Mesendoderm (in vitro differentiated cells): Measurements from ENCODE around the gene LRRC4C.

Experiments
- DNase-seq: peaks from one replicate; pipeline ENCODE4 v3.0.0; 2013
- H2AK5ac ChIP-seq: 2 replicates; pipeline ENCODE4 v1.6.1; 2013; ENCODE audit warnings: low read length, inconsistent platforms
- H2BK120ac ChIP-seq: 2 replicates; pipeline ENCODE4 v1.6.1; 2013; ENCODE audit warnings: low read depth, mild to moderate bottlenecking, low read length, moderate library complexity, mixed read lengths
- H2BK15ac ChIP-seq: replicated peaks from 2 replicates; pipeline ENCODE4 v1.6.1; 2013; ENCODE audit warnings: low read depth, mild to moderate bottlenecking, moderate library complexity
- H2BK5ac ChIP-seq: 2 replicates; pipeline ENCODE4 v1.6.1; 2013; ENCODE audit warnings: low read length, inconsistent platforms
- H3K18ac ChIP-seq: 2 replicates; pipeline ENCODE4 v1.6.1; 2013; ENCODE audit warnings: mild to moderate bottlenecking, low read length, mixed read lengths
- H3K23ac ChIP-seq: one replicate; pipeline ENCODE4 v1.6.1; 2013; ENCODE audit warnings: low read length
- H3K27ac ChIP-seq: 2 replicates; pipeline ENCODE4 v1.5.1; 2013; ENCODE audit warnings: low read depth, mild to moderate bottlenecking, inconsistent platforms, low read length, moderate library complexity
- H3K27me3 ChIP-seq: 2 replicates; pipeline ENCODE4 v1.6.1; 2013; ENCODE audit warnings: low read length, control low read depth, mild to moderate bottlenecking, inconsistent platforms; ENCODE audit not compliant: insufficient read depth, poor library complexity
- H3K36me3 ChIP-seq: 2 replicates; pipeline ENCODE4 v1.6.1; 2013; ENCODE audit warnings: low read length, inconsistent platforms; ENCODE audit not compliant: control insufficient read depth, insufficient read depth
- H3K4ac ChIP-seq: one replicate; pipeline ENCODE4 v1.6.1; 2013; ENCODE audit warnings: low read depth, mild to moderate bottlenecking, low read length, moderate library complexity
- H3K4me1 ChIP-seq: 2 replicates; pipeline ENCODE4 v1.6.1; 2013; ENCODE audit warnings: low read depth, low read length, inconsistent platforms; ENCODE audit not compliant: control insufficient read depth
- H3K4me2 ChIP-seq: 2 replicates; pipeline ENCODE4 v1.6.1; 2013; ENCODE audit warnings: low read length
- H3K4me3 ChIP-seq: 2 replicates; pipeline ENCODE4 v1.5.1; 2013; ENCODE audit warnings: mild to moderate bottlenecking, low read length
- H3K56ac ChIP-seq: one replicate; pipeline ENCODE4 v1.6.1; 2013; ENCODE audit warnings: low read length
- H3K79me1 ChIP-seq: 2 replicates; pipeline ENCODE4 v1.6.1; 2013; ENCODE audit warnings: low read length, inconsistent platforms
- H3K79me2 ChIP-seq: 2 replicates; pipeline ENCODE4 v1.6.1; 2013; ENCODE audit warnings: mild to moderate bottlenecking, low read length; ENCODE audit not compliant: control insufficient read depth, insufficient read depth
- H3K9ac ChIP-seq: 2 replicates; pipeline ENCODE4 v1.6.1; 2013; ENCODE audit warnings: low read length, inconsistent platforms
- H4K5ac ChIP-seq: one replicate; pipeline ENCODE4 v1.6.1; 2013; ENCODE audit warnings: low read length
- H4K8ac ChIP-seq: one replicate; pipeline ENCODE4 v1.6.1; 2013; ENCODE audit warnings: low read depth, mild to moderate bottlenecking, control low read depth, low read length, moderate library complexity
- WGBS: extraction: QIAGEN DNeasy Blood & Tissue Kit; methylation state at CpG from one replicate; pipeline ENCODE4 v1.1.7; 2013; ENCODE audit warnings: low lambda C conversion rate, missing lambda C conversion rate; ENCODE audit not compliant: insufficient coverage; ENCODE audit errors: extremely low coverage; 5-methylcytosine and 5-hydroxymethylcytosine counted together

Gene LRRC4C

GRCh38 chr11:41458154-41458553 lies 1.3 kb downstream of the LRRC4C start:
- Histone ChIP-seq H3K79me2 (no peaks in the 10 kb centered on the region), H3K4me1 (peaks cover 3% of the 10 kb centered on the region), H3K79me1 (no peaks in the 10 kb centered on the region), H3K56ac (no peak overlapping the region), H4K5ac (no peak overlapping the region), H3K4me3 (no peak overlapping the region), H3K18ac (no peak overlapping the region), H3K4ac (no peak overlapping the region), H3K23ac (no peak overlapping the region), H3K27ac (no peak overlapping the region), H2AK5ac (no peak overlapping the region), H3K4me2 (no peak overlapping the region), H3K27me3 (no peaks in the 10 kb centered on the region), H3K36me3 (no peaks in the 10 kb centered on the region), H2BK5ac (no peak overlapping the region), H2BK15ac (no peak overlapping the region), H2BK120ac (no peak overlapping the region), H3K9ac (no peak overlapping the region), H4K8ac (no peak overlapping the region)
- WGBS: no CpG with 5 or more reads among the region's 4 CpGs
- DNase-seq: no peak

DNA sequence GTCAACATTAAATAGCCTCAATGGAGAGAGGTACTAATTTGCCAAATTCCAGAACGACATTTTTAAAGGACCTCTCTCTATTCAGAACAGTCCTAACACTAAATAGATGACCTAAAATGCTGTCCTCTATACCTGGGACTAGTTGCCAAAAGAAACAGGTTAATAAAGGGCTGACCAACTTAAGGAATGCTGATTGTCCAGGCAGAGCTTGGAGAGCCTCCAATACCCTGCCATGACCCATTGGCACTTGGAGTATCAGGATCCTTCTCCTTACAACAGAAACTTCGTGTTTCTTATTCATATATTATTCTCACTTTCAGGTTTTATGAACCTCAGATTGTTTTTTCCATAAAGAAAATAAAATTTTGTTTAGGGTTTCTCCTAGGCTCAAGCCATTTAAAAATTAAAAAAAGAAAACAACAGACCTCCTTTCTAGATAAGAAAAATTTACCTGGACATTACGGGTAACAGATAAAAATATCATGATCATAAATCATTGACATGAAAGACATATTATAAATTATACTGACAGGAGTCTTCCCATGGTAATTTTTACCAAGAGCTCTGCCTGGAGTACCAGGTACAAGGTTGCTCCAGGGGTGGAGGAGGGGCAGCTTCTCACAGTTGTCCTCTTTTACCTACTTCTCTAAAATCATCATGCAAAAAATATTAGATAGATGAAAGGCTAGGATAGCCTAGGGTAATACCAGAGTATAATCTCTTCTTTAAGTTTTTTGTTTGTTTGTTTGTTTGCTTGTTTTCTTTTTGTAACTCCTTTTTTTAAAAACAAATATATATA lies 2.0 kb downstream of the LRRC4C start:
- H3K36me3 ChIP-seq: no peaks in the 10 kb centered on the region
- no peak overlapping the region for H2AK5ac ChIP-seq
- no peak for DNase-seq
- no peak overlapping the region for H3K4me3 ChIP-seq
- no peak overlapping the region for H3K56ac ChIP-seq
- H2BK120ac ChIP-seq: no peak overlapping the region
- no peaks in the 10 kb centered on the region for H3K79me1 ChIP-seq
- H2BK5ac ChIP-seq: no peak overlapping the region
- H3K23ac ChIP-seq: no peak overlapping the region
- H3K4ac ChIP-seq: no peak overlapping the region
- no peak overlapping the region for H2BK15ac ChIP-seq
- no peaks in the 10 kb centered on the region for H3K79me2 ChIP-seq
- no peak overlapping the region for H3K18ac ChIP-seq
- no peaks in the 10 kb centered on the region for H3K27me3 ChIP-seq
- H4K5ac ChIP-seq: no peak overlapping the region
- H3K27ac ChIP-seq: no peak overlapping the region
- H4K8ac ChIP-seq: no peak overlapping the region
- H3K4me2 ChIP-seq: no peak overlapping the region
- WGBS: no CpG with 5 or more reads among the region's 3 CpGs
- H3K4me1 ChIP-seq: peaks cover 3% of the 10 kb centered on the region
- H3K9ac ChIP-seq: no peak overlapping the region

DNA sequence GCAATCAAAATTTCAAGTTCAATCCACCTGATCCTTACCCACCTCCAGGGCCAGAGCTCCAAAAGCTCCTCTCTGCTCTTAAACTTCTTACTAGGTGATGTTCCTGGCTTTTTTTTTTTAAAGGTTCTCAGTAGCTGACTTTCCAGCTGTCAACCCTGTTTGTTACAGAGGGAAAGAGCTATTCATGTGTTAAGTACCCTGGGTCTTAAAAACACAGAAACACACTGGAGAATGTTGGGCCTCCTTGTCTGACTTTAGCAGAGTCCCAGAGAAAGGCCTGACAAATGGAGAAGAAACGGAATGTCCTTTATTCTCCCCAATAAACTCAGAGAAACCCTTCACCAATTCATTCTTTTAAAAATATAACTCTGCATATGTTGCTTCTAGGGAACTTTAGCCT lies 3.2 kb downstream of the LRRC4C start:
- Histone ChIP-seq H3K4ac (no peak overlapping the region), H3K9ac (no peak overlapping the region), H4K8ac (no peak overlapping the region), H3K4me2 (no peak overlapping the region), H3K4me3 (no peak overlapping the region), H3K36me3 (no peaks in the 10 kb centered on the region), H2AK5ac (no peak overlapping the region), H3K79me1 (no peaks in the 10 kb centered on the region), H3K4me1 (peaks cover 3% of the 10 kb centered on the region), H3K23ac (no peak overlapping the region), H3K27me3 (no peaks in the 10 kb centered on the region), H3K56ac (no peak overlapping the region), H3K18ac (no peak overlapping the region), H2BK120ac (no peak overlapping the region), H2BK5ac (no peak overlapping the region), H2BK15ac (no peak overlapping the region), H4K5ac (no peak overlapping the region), H3K27ac (no peak overlapping the region), H3K79me2 (no peaks in the 10 kb centered on the region)
- DNase-seq: peak; percentile 26
- WGBS: no CpG with 5 or more reads among the region's 1 CpG

GRCh38 chr11:41451011-41451410 lies 8.4 kb downstream of the LRRC4C start:
- no peak overlapping the region for H3K56ac ChIP-seq
- no peak overlapping the region for H3K18ac ChIP-seq
- no peaks in the 10 kb centered on the region for H3K79me2 ChIP-seq
- peaks cover 2% of the 10 kb centered on the region for H3K4me1 ChIP-seq
- no peak overlapping the region for H4K8ac ChIP-seq
- H3K27ac ChIP-seq: no peak overlapping the region
- no peak overlapping the region for H3K4me2 ChIP-seq
- no peak overlapping the region for H2BK5ac ChIP-seq
- no peak overlapping the region for H2BK15ac ChIP-seq
- no peaks in the 10 kb centered on the region for H3K36me3 ChIP-seq
- no peak for DNase-seq
- H3K4me3 ChIP-seq: no peak overlapping the region
- H2BK120ac ChIP-seq: no peak overlapping the region
- no CpG with 5 or more reads among the region's 3 CpGs for WGBS
- H3K9ac ChIP-seq: no peak overlapping the region
- no peak overlapping the region for H3K23ac ChIP-seq
- no peaks in the 10 kb centered on the region for H3K27me3 ChIP-seq
- H3K79me1 ChIP-seq: no peaks in the 10 kb centered on the region
- no peak overlapping the region for H4K5ac ChIP-seq
- no peak overlapping the region for H2AK5ac ChIP-seq
- no peak overlapping the region for H3K4ac ChIP-seq

DNA sequence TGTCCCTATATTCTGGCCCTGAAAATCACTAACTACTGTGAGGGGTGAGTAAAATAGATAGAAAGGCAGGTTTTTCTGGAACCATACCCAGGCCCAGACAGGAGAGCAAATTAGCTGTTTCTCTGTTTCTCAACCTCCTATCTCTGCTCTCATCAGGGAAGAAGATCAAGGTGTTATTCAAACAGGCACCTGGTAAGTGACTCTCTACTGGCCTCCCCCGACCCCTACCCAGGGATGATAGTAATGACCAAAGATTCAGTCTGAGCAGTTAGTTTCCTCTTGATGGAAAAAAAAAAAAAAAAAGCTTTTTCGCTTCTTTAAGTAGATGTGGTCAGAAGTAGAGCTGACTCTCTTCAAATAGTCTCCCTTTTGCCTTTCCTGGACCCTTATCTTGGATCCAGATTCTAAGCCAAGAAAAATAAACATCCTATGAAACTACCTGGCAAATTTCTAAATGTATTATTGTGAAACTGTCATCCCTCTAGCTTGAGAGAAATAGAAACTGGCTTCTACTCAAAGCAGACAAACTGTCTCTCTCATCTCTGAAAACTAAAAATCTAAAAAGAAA lies 9.9 kb downstream of the LRRC4C start:
- H3K9ac ChIP-seq: no peak overlapping the region
- no peak overlapping the region for H3K4me3 ChIP-seq

GRCh38 chr11:41446566-41446965 lies 12.9 kb downstream of the LRRC4C start:
- H3K79me1 ChIP-seq: no peaks in the 10 kb centered on the region
- no peak overlapping the region for H2BK15ac ChIP-seq
- no peak overlapping the region for H3K9ac ChIP-seq
- no peak overlapping the region for H3K4ac ChIP-seq
- no peak overlapping the region for H3K18ac ChIP-seq
- no peaks in the 10 kb centered on the region for H3K79me2 ChIP-seq
- H3K27ac ChIP-seq: no peak overlapping the region
- H2BK120ac ChIP-seq: no peak overlapping the region
- no peaks in the 10 kb centered on the region for H3K36me3 ChIP-seq
- no peak overlapping the region for H3K23ac ChIP-seq
- H3K27me3 ChIP-seq: no peaks in the 10 kb centered on the region
- peaks cover 2% of the 10 kb centered on the region for H3K4me1 ChIP-seq
- H4K8ac ChIP-seq: no peak overlapping the region
- H4K5ac ChIP-seq: no peak overlapping the region
- H3K56ac ChIP-seq: no peak overlapping the region
- DNase-seq: no peak
- H2BK5ac ChIP-seq: no peak overlapping the region
- H2AK5ac ChIP-seq: no peak overlapping the region
- H3K4me2 ChIP-seq: no peak overlapping the region
- H3K4me3 ChIP-seq: no peak overlapping the region

More for the DNA sequence above, 9.9 kb downstream of the LRRC4C start:
- no peaks in the 10 kb centered on the region for H3K27me3 ChIP-seq
- H2BK15ac ChIP-seq: no peak overlapping the region
- no peak overlapping the region for H3K18ac ChIP-seq
- no CpG with 5 or more reads among the region's 2 CpGs for WGBS
- H2BK5ac ChIP-seq: no peak overlapping the region
- H2AK5ac ChIP-seq: no peak overlapping the region
- H3K79me1 ChIP-seq: no peaks in the 10 kb centered on the region
- H4K5ac ChIP-seq: no peak overlapping the region
- no peak overlapping the region for H3K4ac ChIP-seq
- H4K8ac ChIP-seq: no peak overlapping the region
- no peak overlapping the region for H2BK120ac ChIP-seq
- H3K56ac ChIP-seq: no peak overlapping the region
- no peak overlapping the region for H3K27ac ChIP-seq
- H3K4me2 ChIP-seq: no peak overlapping the region
- peaks cover 2% of the 10 kb centered on the region for H3K4me1 ChIP-seq
- H3K79me2 ChIP-seq: no peaks in the 10 kb centered on the region
- DNase-seq: peak; percentile 35
- H3K23ac ChIP-seq: no peak overlapping the region
- no peaks in the 10 kb centered on the region for H3K36me3 ChIP-seq
